ENCODE measurements around the gene SYNDIG1. TPM values are rescaled to one million over a fixed set of nuclear protein-coding genes. Genes with fewer than 3 reads are reported as not detected.

SYNDIG1 gene
- polyA plus RNA-seq, 2 of the 4 experiments (the other 2 are of a cell fraction), result 0.96 to 2.6 TPM

- FAIRE-seq (no peak), ATAC-seq (no peak), DNase-seq (ENCODE audit: low read depth in 1 of 2, low spot score in 1 of 2) (no peak)
- Histone ChIP-seq H3K4me3 (no peak overlapping the region), H3K4me1 (no peaks in the 10 kb centered on the region), H3K4me2 (no peak overlapping the region), H3K9me3 (no peaks in the 10 kb centered on the region), H3K27ac (no peak overlapping the region)
- no peak for TF ChIP-seq EP300 (IDR thresholded peaks at IDR 0.05)
- no peak for TF ChIP-seq CHD2 (IDR thresholded peaks at IDR 0.05; ENCODE audit: low read length, partially characterized antibody)
- no peak for TF ChIP-seq ESRRA (IDR thresholded peaks at IDR 0.05; ENCODE audit: borderline replicate concordance, low read length)
- TF ChIP-seq POLR2AphosphoS2 (conservative IDR thresholded peaks at IDR 0.05; ENCODE audit: low read length), result no peak
- no peak for TF ChIP-seq MYC (IDR thresholded peaks at IDR 0.05; ENCODE audit: borderline replicate concordance, low read length)
- no peak for TF ChIP-seq USF2 (IDR thresholded peaks at IDR 0.05)
- TF ChIP-seq ZFP36 (IDR thresholded peaks at IDR 0.05; ENCODE audit: borderline replicate concordance, partially characterized antibody), result no peak
- TF ChIP-seq CBX2 (IDR thresholded peaks at IDR 0.05; ENCODE audit: borderline replicate concordance, low read depth), result no peak
- no peak for TF ChIP-seq HOXB5 (CRISPR knock-in tag; IDR thresholded peaks at IDR 0.05)
- TF ChIP-seq JUN (IDR thresholded peaks at IDR 0.05), result no peak
- no peak for TF ChIP-seq FOXS1 (CRISPR knock-in tag; IDR thresholded peaks at IDR 0.05)
- no peak for TF ChIP-seq RNF2 (IDR thresholded peaks at IDR 0.05; ENCODE audit: borderline replicate concordance, low read depth)
- POLR2A ChIA-PET, result no interaction called here
- CTCF ChIA-PET, result interaction anchor here (0.6 to 1.7 kb wide), 2 partner anchors 9 to 11 kb away, joined by 3 to 5 read pairs; no protein-coding TSS in a partner anchor
- 46% methylated on average over 6 of the region's 6 CpGs for WGBS (ENCODE audit: missing lambda C conversion rate)
Observed at GRCh38 chr20:24701668-24702067, 232.2 kb downstream of the SYNDIG1 start.

GRCh38 chr20:24702501-24703283, 233.3 kb downstream of the SYNDIG1 start:
- ATAC-seq, result no peak
- no peak overlapping the region for H3K27ac ChIP-seq
- no peak for TF ChIP-seq KDM1A (IDR thresholded peaks at IDR 0.05; ENCODE audit: low read depth)
- TF ChIP-seq HOXB13 (CRISPR knock-in tag; IDR thresholded peaks at IDR 0.05; ENCODE audit: low read depth), result no peak
- no peak for TF ChIP-seq HOXB5 (CRISPR knock-in tag; IDR thresholded peaks at IDR 0.05)
- TF ChIP-seq KDM5A (IDR thresholded peaks at IDR 0.05), result no peak
- TF ChIP-seq POLR2AphosphoS2 (conservative IDR thresholded peaks at IDR 0.05; ENCODE audit: low read length), result no peak
- no peak for TF ChIP-seq FOSL2 (IDR thresholded peaks at IDR 0.05)
- no peak for TF ChIP-seq FOSL2 (CRISPR knock-in tag; IDR thresholded peaks at IDR 0.05)
- TF ChIP-seq TP53 (CRISPR knock-in tag; IDR thresholded peaks at IDR 0.05), result no peak
- TF ChIP-seq PBX3 (IDR thresholded peaks at IDR 0.05), result no peak
- no peak for TF ChIP-seq CHD4 (IDR thresholded peaks at IDR 0.05; ENCODE audit: borderline replicate concordance)
- no peak for TF ChIP-seq CBX2 (IDR thresholded peaks at IDR 0.05; ENCODE audit: borderline replicate concordance, low read depth)
- H3K4me2 ChIP-seq, result no peak overlapping the region
- ChIA-PET POLR2A (no interaction called here), CTCF (interaction anchor here (0.6 to 1.7 kb wide), 3 partner anchors 10 to 215 kb away, joined by 3 to 5 read pairs (median 3); no protein-coding TSS in a partner anchor)
- FAIRE-seq, result no peak
- no peak for DNase-seq (ENCODE audit: low read depth in 1 of 2, low spot score in 1 of 2)
- H3K4me1 ChIP-seq, result no peaks in the 10 kb centered on the region
- no peaks in the 10 kb centered on the region for H3K9me3 ChIP-seq
- WGBS (ENCODE audit: missing lambda C conversion rate), result 44% methylated on average over 16 of the region's 16 CpGs
- H3K4me3 ChIP-seq, result no peak overlapping the region

GRCh38 chr20:24703284-24703610, 233.8 kb downstream of the SYNDIG1 start:
- Histone ChIP-seq H3K27ac (no peak overlapping the region), H3K4me2 (no peak overlapping the region), H3K9me3 (no peaks in the 10 kb centered on the region), H3K4me1 (no peaks in the 10 kb centered on the region), H3K4me3 (no peak overlapping the region)
- DNase-seq (ENCODE audit: low read depth in 1 of 2, low spot score in 1 of 2), result no peak
- no peak for FAIRE-seq
- ChIA-PET CTCF (interaction anchor here (0.7 to 0.8 kb wide), 2 partner anchors 42 to 215 kb away, joined by 3 to 4 read pairs; no protein-coding TSS in a partner anchor), POLR2A (no interaction called here)
- no peak for TF ChIP-seq RAD21 (conservative IDR thresholded peaks at IDR 0.05 in 1 of 2, IDR thresholded peaks at IDR 0.05 in 1 of 2)
- 59% methylated on average over 8 of the region's 9 CpGs for WGBS (ENCODE audit: missing lambda C conversion rate)
- ATAC-seq, result no peak
